Fibroblast of the aortic adventitia (primary cell): ENCODE data around the gene THNSL1. TPM values are rescaled to one million over a fixed set of nuclear protein-coding genes. Genes with fewer than 3 reads are reported as not detected.

Source experiments
- DNase-seq: peaks from one replicate; pipeline ENCODE4 v3.0.0-alpha.2; 2010; ENCODE audit warnings: low read depth
- H3K4me3 ChIP-seq: 2 replicates; pipeline ENCODE4 v1.5.1; 2011; ENCODE audit warnings: low read depth, mild to moderate bottlenecking, control low read depth, low read length, moderate library complexity
- total RNA-seq: library from RNA; depleted of rRNA; stranded (reverse); fragments of >200 nt; gene quantifications from 2 replicates; pipeline ENCODE4 v1.2.3, GENCODE V29; 2012; ENCODE audit warnings: low replicate concordance
- TF ChIP-seq, protein P1 (sequence below): IDR thresholded peaks from 2 replicates; pipeline ENCODE4 v1.5.1; 2011; ENCODE audit warnings: mild to moderate bottlenecking, low read length, control low read depth, inconsistent platforms; ENCODE audit not compliant: insufficient read depth

The THNSL1 gene
- total RNA-seq, 1 donor, result 6.0 TPM

DNA sequence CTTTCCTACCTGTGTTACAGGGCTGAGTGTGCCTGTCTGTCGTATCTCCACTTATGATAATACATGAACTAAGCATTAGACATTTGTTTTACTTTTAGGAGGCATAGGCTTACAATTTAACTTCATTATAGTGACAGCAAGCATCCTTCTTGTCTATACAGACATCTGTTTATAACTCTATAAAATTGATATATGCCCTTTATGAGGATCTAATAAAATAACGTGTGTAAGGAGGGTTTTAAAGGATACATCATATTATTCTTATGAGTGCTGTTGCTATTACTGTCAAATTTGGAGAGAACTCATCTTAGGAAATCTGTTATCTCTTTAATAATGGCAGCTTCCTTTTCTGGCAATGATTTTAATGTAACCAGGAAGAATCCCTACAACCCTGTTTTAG, 21.9 kb downstream of the THNSL1 start:
- DNase-seq, result no peak
- H3K4me3 ChIP-seq, result no peak overlapping the region
- TF ChIP-seq, protein P1, sequence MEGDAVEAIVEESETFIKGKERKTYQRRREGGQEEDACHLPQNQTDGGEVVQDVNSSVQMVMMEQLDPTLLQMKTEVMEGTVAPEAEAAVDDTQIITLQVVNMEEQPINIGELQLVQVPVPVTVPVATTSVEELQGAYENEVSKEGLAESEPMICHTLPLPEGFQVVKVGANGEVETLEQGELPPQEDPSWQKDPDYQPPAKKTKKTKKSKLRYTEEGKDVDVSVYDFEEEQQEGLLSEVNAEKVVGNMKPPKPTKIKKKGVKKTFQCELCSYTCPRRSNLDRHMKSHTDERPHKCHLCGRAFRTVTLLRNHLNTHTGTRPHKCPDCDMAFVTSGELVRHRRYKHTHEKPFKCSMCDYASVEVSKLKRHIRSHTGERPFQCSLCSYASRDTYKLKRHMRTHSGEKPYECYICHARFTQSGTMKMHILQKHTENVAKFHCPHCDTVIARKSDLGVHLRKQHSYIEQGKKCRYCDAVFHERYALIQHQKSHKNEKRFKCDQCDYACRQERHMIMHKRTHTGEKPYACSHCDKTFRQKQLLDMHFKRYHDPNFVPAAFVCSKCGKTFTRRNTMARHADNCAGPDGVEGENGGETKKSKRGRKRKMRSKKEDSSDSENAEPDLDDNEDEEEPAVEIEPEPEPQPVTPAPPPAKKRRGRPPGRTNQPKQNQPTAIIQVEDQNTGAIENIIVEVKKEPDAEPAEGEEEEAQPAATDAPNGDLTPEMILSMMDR, result no peak

DNA sequence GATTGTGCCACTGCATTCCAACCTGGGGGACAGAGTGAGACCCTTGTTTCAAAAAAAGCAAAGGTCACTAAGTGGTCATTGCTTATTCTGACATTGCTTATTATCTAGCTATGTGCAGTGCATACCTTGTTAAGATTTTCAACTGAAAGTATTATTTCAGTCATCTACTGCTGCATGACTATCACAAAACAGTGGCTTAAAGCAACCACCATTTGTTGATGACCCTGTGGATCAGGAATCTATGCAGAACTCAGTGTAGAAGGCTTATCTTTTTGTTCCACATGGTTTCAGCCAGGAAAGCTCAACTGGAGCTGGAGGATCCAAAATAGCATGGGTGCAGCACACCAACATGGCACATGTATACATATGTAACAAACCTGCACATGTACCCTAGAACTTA, 23.1 kb downstream of the THNSL1 start:
- no peak overlapping the region for H3K4me3 ChIP-seq

DNA sequence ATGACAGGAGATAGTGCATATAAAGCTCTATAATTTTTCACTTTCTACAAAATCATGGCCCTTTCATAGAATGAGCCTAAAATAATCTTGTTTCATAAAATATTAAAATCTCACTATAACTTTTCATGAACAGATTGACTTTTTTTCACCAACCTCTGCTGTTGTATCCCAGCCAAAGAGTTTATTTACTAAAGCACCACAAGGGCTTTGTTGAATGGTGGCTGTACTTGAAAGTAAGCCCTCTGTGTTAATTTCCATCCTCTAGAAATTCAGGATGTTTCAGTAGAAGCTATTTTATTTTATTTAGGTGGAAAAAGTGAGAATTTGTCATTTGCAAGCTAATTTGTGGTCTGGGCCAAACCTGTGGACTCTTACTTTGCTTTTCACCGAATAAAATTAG, 30.2 kb downstream of the THNSL1 start:
- no peak for DNase-seq
- TF ChIP-seq, protein P1, result no peak
- H3K4me3 ChIP-seq, result no peak overlapping the region

More for the DNA sequence above, 23.1 kb downstream of the THNSL1 start:
- TF ChIP-seq, protein P1, result no peak
- no peak for DNase-seq

DNA sequence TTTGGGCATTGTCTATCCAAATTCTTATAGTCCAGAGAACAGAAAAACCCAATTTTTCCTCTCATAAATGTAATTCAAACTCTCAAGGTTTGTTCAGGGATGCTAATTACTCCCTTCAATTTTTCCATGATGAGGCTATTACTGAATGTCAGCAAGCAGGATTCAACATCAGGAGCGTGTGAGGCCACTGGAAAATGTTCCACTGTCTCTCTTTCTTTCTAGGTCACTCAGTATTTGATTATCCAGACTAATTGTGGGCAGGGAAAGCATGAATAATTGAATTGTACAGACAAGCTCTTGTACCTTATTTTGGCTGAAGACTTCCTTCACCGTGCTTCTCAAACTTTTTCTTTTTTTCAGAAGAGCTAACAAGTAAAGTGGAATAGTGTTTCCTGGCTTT, 30.7 kb downstream of the THNSL1 start:
- no peak for DNase-seq
- TF ChIP-seq, protein P1, result no peak
- H3K4me3 ChIP-seq, result no peak overlapping the region

DNA sequence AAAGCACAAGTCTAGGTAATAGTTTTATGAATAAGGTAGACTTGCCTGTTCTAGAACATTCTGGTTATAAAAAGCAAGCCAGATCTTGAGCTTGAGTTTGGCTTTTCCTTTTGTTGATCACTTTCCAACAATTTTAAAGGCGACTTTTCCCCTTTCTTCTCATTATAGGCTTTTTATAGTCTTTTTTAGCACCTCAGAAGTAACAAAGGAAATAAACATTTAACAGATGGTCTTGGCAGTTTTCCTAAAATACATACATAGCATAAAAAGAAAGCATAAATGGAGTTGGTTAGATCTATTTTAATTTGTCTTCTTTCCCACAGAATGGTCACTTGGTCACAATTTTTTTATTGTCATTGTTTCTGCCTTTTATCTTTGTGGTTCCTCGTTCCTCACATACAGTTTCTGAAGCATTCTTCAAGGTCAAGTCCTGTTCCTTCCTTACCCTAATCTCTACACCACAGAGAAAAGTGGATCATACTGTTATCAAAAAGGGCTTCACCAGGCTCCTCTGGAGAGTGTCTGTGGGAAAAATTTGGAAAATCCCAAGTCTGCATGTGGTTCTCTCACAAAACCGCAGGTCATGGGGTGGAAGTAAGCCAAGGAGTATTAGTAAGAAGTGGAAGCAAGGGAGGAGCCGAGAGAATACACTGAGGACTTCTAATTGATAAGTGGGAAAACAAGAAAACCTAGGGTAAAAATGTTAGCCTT, 31.3 kb downstream of the THNSL1 start:
- H3K4me3 ChIP-seq, result no peak overlapping the region
- TF ChIP-seq, protein P1, result no peak
- peak; percentile 98 for DNase-seq

DNA sequence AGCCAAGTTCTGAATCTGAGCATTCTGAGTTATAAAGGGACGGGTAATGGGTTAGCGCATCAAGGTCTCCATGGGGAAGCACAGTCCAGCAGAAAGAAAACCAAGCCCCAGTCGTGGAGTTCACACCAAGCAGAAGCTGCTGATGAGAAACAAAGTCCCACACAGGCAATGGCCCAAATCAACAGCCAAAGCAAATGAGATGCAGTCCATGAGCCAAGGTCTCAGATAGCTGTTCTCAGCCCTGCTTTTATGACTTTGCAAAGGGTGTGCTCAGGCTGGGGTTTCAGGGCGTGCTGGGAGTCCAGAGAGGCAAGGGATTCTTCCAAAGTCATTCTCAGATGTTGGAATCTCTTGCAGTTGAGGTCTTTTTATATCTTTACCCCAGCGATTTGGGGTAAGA, 32.0 kb downstream of the THNSL1 start:
- no peak overlapping the region for H3K4me3 ChIP-seq
- DNase-seq, result peak; percentile 62
- TF ChIP-seq, protein P1, result no peak

DNA sequence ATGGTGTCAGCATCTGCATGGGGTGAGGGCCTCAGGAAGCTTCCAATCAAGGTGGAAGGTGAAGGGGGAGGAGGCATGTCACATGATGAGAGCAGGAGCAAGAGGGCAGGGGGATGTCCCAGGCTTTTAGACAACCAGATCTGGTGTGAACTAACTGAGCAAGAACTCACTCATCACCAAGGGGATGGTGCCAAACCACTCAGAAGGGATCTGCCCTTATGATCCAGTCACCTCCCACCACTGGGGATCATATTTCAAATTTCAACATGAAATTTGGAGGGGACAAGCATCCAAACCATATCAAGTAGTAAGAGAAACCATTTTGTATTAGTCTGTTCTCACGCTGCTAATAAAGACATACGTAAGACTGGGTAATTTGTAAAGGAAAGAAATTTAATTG, 33.6 kb downstream of the THNSL1 start:
- no peak overlapping the region for H3K4me3 ChIP-seq
- TF ChIP-seq, protein P1, result no peak

More for the DNA sequence above, 33.6 kb downstream of the THNSL1 start:
- peak; percentile 47 for DNase-seq
